NCI-H1092 (cell line): Measurements from ENCODE around the gene RAB11FIP4.
A peak's percentile ranks its signal among the peaks of the same experiment; 100 is the strongest.

Source experiments
- DNase-seq: peaks from one replicate; lab custom pipeline; 2025; lab: John Stamatoyannopoulos, UW

Gene RAB11FIP4

GRCh38 chr17:31525801-31526549 lies 134.5 kb downstream of the RAB11FIP4 start:
- no peak for DNase-seq

GRCh38 chr17:31527606-31528005 lies 136.1 kb downstream of the RAB11FIP4 start:
- DNase-seq, result no peak

- no peak for DNase-seq
These were observed 136.9 kb downstream of the RAB11FIP4 start for GRCh38 chr17:31528291-31528874.

DNA sequence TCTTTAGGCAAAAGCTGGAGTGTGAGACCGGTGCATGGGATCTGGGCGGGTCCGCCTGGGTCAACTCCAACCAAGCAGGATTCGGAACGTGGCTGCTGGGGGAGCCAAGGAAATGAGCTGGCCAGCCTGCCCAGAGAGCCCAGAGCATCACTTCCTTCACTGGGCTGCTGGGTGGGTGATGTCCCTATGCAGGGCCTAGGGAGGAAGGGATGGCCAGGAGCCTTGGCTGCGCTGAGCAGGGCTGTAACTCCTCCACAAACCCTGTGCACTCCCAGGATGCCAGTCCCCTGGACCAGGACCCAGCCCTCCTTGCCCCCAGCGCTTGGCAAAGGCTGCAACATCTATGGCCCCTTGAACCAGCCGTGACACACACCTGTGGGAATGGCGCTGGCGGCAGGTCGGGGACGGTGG lies 138.4 kb downstream of the RAB11FIP4 start:
- DNase-seq, result no peak

DNA sequence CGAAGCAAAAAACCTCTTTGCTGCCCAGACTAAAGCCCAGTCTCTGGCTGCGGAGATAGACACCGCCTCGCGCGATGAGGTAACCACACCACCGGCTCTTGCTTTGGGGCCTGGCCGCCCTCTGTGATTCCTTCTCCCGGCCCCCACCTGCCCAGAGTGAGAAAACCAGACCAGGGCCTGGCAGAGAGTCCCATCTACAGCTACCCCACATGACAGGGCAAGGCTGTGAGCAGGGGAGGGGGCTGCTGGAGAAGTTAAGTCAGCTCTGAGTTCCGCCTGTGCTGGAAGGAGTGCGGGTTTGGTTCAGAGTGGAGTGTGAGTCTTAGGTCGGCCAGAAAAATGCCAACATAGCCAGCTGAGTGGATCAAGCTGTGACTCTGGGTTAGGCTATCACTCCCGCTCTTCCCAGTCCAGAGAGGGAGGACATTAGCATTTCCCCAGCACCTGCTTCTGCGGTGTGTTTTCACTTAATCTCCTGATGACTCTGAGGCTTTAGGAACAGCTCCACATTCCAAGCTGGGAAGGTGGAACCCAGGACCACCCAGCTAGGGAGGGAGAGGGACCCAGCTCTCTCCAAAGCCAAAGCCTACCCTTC lies 139.0 kb downstream of the RAB11FIP4 start:
- no peak for DNase-seq

GRCh38 chr17:31531336-31531980 lies 140.0 kb downstream of the RAB11FIP4 start:
- no peak for DNase-seq

- DNase-seq, result peak; percentile 33
These were observed 140.6 kb downstream of the RAB11FIP4 start for GRCh38 chr17:31532081-31532480.

GRCh38 chr17:31532526-31532925 lies 141.1 kb downstream of the RAB11FIP4 start:
- no peak for DNase-seq

GRCh38 chr17:31533546-31534155 lies 142.2 kb downstream of the RAB11FIP4 start:
- peak; percentile 7 for DNase-seq

DNA sequence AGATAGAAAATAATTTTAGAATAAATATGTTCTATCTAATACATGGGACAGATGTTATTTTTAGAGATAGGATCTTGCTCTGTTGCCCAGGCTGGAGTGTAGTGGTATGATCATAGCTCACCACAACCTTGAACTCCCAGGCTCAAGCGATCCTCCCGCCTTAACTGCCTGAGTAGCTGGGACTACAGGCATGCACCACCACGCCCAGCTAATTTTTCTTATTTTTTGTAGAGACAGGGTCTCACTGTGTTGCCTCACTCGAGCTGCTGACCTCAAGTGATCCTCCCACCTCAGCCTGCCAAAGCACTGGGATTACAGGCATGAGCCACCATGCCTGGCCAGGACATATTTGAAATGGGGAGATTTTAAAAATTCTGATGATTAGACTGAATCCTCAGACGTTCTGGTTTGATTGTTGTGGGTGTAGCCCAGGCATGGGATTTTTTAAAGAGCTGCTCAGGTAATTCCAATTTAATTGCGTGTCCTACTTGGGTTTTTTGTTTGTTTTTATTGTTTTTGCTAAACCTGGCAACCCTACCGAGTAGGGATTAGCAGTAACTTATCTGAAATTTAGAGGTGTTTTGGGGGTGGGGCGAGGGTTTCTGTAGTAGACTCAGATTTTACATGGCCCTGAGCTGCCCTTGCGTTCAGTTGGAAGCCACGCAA lies 142.9 kb downstream of the RAB11FIP4 start:
- no peak for DNase-seq

GRCh38 chr17:31535581-31535981 lies 144.1 kb downstream of the RAB11FIP4 start:
- no peak for DNase-seq

GRCh38 chr17:31536451-31536850 lies 145.0 kb downstream of the RAB11FIP4 start:
- DNase-seq, result no peak

DNA sequence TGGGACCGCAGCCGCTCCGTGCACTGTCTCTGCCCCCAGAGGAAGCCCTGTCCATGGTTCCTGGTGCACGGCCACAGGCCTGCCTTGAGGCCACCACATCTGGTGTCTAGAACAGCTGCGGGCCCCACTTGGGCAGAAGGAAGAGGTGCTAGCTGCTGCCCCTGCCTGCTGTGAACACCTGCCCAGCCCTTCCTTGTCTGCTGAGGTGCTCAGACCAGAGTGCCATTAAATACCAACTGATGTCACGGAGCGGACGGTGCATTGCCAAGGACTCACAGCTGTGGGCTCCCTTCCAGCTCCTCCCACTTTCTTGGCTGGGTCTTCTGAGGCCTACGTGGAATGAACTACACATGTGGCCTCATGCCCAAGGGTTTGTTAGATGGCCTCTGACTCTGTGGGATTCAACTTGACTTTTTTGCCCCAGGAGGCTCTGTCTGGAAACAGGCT lies 146.1 kb downstream of the RAB11FIP4 start:
- DNase-seq, result no peak

DNA sequence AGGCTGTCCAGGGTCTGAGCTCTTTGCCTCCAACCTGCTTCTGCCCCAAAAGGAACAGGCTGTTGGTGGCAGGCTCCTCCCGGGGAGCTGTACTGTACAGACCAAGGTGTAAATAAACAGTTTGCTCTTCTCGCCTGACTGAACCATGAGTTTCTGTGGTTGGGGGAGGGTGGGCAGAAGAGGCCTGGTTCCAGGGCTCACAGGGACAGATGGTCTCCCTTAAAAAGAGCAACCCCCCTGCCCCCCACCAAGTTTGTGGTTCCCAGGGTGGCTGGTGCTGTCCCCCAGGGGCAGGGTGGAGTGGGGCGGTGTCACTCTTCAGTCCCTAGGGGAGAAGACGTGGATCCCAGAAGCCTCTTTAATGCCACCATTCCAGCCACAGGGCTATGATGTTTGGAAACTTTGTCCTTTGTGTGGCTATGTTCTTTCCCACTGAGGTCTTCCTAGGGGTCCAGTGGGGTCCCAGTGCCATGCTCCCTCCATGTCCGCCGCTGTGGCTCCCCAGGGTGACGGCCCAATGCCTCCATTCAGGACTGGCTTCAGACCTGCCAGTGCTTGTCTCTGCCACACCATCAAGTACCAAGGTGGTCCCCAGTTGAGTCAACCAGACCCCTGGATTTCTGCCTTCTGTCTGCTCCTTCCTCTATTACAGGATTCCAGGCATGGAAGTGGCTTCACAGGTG lies 146.7 kb downstream of the RAB11FIP4 start:
- DNase-seq, result no peak

GRCh38 chr17:31540602-31541307 lies 149.3 kb downstream of the RAB11FIP4 start:
- DNase-seq, result no peak

DNA sequence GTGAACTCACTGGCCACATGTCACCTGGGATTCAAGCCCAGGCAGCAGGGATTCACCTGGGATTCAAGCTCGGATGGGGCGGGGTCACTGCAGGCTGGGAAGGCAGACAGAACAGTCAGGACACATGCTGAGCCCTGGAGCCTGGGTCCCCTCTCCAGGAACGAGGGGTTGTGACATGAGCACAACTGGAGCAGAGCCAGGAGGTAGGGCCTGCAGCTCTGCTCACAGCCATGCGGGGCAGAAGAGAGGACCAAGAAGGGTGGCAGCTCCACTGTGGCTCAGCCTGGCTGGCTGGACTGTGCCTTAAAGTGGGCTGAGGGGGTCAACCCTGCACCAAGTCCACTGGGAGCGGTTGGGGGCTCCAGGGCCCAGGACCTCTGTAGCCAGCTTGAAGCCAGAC lies 150.1 kb downstream of the RAB11FIP4 start:
- no peak for DNase-seq

DNA sequence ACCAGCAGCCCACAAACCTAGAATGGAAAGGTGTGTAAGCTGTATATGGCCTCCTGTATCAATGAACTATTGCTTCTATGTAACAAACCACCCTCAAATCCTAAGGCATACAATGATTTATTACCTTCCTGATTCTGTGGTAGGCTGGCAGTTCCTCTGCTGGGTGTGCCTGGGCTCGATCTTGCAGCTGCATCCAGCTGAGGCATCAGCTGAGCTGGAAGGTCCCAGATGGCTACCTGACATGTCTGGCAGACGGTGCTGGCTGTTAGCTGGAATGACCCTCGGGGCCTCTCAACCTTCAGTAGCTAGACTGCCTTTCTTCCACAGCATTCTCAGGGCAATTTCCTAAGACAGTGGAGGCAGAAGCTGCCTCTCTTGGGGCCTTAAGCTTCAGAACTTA lies 152.7 kb downstream of the RAB11FIP4 start:
- no peak for DNase-seq

DNA sequence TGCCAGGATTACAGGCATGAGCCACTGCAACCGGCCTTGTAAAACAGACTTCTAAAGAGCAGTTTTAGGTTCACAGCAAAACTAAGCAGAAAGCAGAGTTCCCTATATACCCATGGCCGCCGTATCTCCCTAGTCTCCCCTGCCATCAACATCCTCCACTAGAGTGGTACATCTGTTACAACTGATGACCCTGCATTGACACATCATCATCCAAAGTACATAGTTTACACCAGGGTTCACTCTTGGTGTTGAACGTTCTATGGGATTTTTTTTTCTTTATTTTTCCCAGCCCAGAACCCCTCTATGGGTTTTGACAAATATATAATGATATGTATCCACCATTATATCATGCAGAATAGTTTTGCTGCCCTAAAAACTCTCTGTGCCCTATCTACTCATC lies 155.2 kb downstream of the RAB11FIP4 start:
- no peak for DNase-seq

- DNase-seq, result no peak
These were observed 157.2 kb downstream of the RAB11FIP4 start for GRCh38 chr17:31548709-31549108.

DNA sequence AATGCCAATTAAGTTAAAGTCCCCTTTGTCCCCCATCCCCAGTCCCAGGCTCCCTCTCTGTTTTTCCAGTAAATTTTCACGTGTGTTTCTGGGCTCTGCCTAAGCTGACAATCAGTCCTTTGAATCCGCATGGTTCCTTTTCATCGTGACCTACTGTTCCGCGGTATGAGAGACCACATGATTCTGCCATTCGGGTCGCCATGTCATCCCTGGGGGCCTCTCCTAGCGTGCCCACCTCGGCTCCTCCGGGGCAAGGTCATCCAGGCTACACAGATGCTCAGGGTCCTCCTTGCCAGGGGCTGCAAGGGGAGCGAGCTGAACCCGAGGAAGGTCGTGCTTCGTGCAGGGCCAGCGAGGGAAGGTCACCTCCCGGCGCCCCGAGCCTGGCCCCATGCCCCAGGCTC lies 157.6 kb downstream of the RAB11FIP4 start:
- no peak for DNase-seq
